Gastrocnemius medialis (tissue), 4 donors: ENCODE data around the gene RAD9A. TPM values are rescaled to one million over a fixed set of nuclear protein-coding genes. Genes with fewer than 3 reads are reported as not detected.
"Not testable (repeated sequence)": the region's sequence is repeated elsewhere in the genome, so short reads cannot be mapped to it uniquely, and the experiment has no call there.

ENCODE experiments used
- ATAC-seq, 2 donors: fragments of 150-250 bp; one replicate each; pipeline ENCODE4 v1.9.1; 2016
- DNase-seq, 2 donors: peaks; one replicate each; pipeline ENCODE4 v3.0.0-alpha.2; 2019
- H3K27ac ChIP-seq, 4 donors: fragments of 200-600 bp; sonication (generic); 1 replicate in 1 of 4; 2 replicates in 3 of 4; pipeline ENCODE4 v1.5.1; 2016 to 2018; ENCODE audit warnings: mild to moderate bottlenecking in 2 of 4, moderate library complexity in 1 of 4
- H3K27me3 ChIP-seq, 3 donors: fragments of 200-600 bp; sonication (generic) in 2 of 3; 1 replicate in 1 of 3; 2 replicates in 2 of 3; pipeline versions ENCODE4 v1.5.1 to v1.6.0; 2016 to 2019; ENCODE audit warnings: mild to moderate bottlenecking in 1 of 3, moderate library complexity in 1 of 3
- H3K36me3 ChIP-seq, 2 donors: fragments of 200-600 bp; sonication (generic) in 1 of 2; one replicate each; pipeline ENCODE4 v1.5.1; 2017 to 2018
- H3K4me1 ChIP-seq, 2 donors: fragments of 200-600 bp; sonication (generic) in 1 of 2; one replicate each; pipeline ENCODE4 v1.5.1; 2016 to 2017; ENCODE audit warnings: mild to moderate bottlenecking in 2 of 2
- H3K4me3 ChIP-seq, 4 donors: fragments of 200-600 bp; sonication (generic) in 3 of 4; 1 replicate in 1 of 4; 2 replicates in 3 of 4; pipeline ENCODE4 v1.5.1; 2016 to 2019; ENCODE audit warnings: mild to moderate bottlenecking in 2 of 4
- H3K9me3 ChIP-seq, 3 donors: fragments of 200-600 bp; sonication (generic) in 2 of 3; 1 replicate in 1 of 3; 2 replicates in 2 of 3; pipeline ENCODE4 v1.5.1; 2016 to 2019
- CTCF ChIP-seq, 5 experiments: fragments of 450-650 bp in 3 of 5; fragments of 200-600 bp in 2 of 5; sonication (generic) in 2 of 5; IDR thresholded peaks in 4 of 5; conservative IDR thresholded peaks in 1 of 5; 1 replicate in 4 of 5; 2 replicates in 1 of 5; pipeline ENCODE4 v1.5.1; 2016 to 2019; ENCODE audit warnings: antibody characterized with exemption in 5 of 5, mild to moderate bottlenecking in 3 of 5, moderate library complexity in 3 of 5
- POLR2A ChIP-seq, 2 donors: fragments of 450-650 bp; IDR thresholded peaks; one replicate each; pipeline ENCODE4 v1.6.1; 2017; ENCODE audit warnings: antibody characterized with exemption in 2 of 2, mild to moderate bottlenecking in 2 of 2, moderate library complexity in 2 of 2
- in situ Hi-C, 4 donors: fragments of 200-750 bp; cut with MboI; loops; one replicate each; pipeline versions ENCODE4 v1.15.0 to v1.8.0; 2017; ENCODE audit warnings: low sequenced_read_pairs in 4 of 4
- intact Hi-C: fragments of 100-400 bp; cut with DNase I; formaldehyde crosslinking; loops from one replicate; pipeline ENCODE4 v1.15.1; 2023; ENCODE audit warnings: low total_unique reads
- total RNA-seq, 4 donors: library from RNA; depleted of rRNA; stranded (reverse); fragments of >200 nt; gene quantifications; one replicate each; pipeline versions ENCODE4 v1.1.0 to v1.2.3, GENCODE V29; 2016

The RAD9A gene
- total RNA-seq, 4 donors from 2014 or later, result 5.2 to 14.7 (median 7.7) TPM

GRCh38 chr11:67400942-67401494 is 9.2 kb downstream of the RAD9A start:
- intact Hi-C loops (loop anchor here (1.0 kb wide), 3 partner anchors 68 to 105 kb away; partner anchors contain the start of genes AIP and TMEM134), in situ Hi-C loops (no loop called here)
- DNase-seq, result no peak
- no peak for TF ChIP-seq CTCF (IDR thresholded peaks at IDR 0.05 in 4 of 5, conservative IDR thresholded peaks at IDR 0.05 in 1 of 5)
- TF ChIP-seq POLR2A (IDR thresholded peaks at IDR 0.05), result no peak
- peaks cover 0 to 39% of the 10 kb centered on the region in 2 donors for H3K36me3 ChIP-seq
- peaks cover 20 to 22% of the 10 kb centered on the region in 2 donors for H3K4me1 ChIP-seq
- H3K27me3 ChIP-seq, result no peaks in the 10 kb centered on the region
- peak overlapping the region; percentile 70 to 97 (median 80) for H3K4me3 ChIP-seq
- peak in 1 of 2 donors; percentile 5 for ATAC-seq
- no peaks in the 10 kb centered on the region for H3K9me3 ChIP-seq
- peak overlapping the region; percentile 87 to 96 (median 90) for H3K27ac ChIP-seq

- Histone ChIP-seq H3K36me3 (peaks cover 0 to 33% of the 10 kb centered on the region in 2 donors), H3K9me3 (no peaks in the 10 kb centered on the region), H3K4me1 (peaks cover 20 to 22% of the 10 kb centered on the region in 2 donors), H3K27me3 (no peaks in the 10 kb centered on the region), H3K27ac (peak within 1 kb of the TSS; percentile 87 to 96 (median 90)), H3K4me3 (peak within 1 kb of the TSS; percentile 70 to 97 (median 80))
- peak; percentile 33 to 93 (median 55) for TF ChIP-seq CTCF (IDR thresholded peaks at IDR 0.05 in 4 of 5, conservative IDR thresholded peaks at IDR 0.05 in 1 of 5)
- peak; percentile 75 to 83 for TF ChIP-seq POLR2A (IDR thresholded peaks at IDR 0.05)
- intact Hi-C loops (loop anchor here (1.0 kb wide), 4 partner anchors 20 to 105 kb away; partner anchors contain the start of genes AIP and TMEM134), in situ Hi-C loops (no loop called here)
- DNase-seq (peak; percentile 81 to 87), ATAC-seq (peak; percentile 90 to 92)
Observed at GRCh38 chr11:67401495-67402191, 9.9 kb downstream of the RAD9A start, which contains the start of gene PPP1CA. PPP1CA (minus strand) TSS chr11:67401858; CDS start chr11:67401782, 76 bp downstream.

- ATAC-seq, H3K9me3 ChIP-seq, in situ Hi-C loops, DNase-seq, H3K27me3 ChIP-seq: not testable (repeated sequence)
- peaks cover 20% of the 10 kb centered on the region in 2 donors for H3K4me1 ChIP-seq
- H3K36me3 ChIP-seq, result peaks cover 0 to 28% of the 10 kb centered on the region in 2 donors
- peak overlapping the region; percentile 87 to 96 (median 90) for H3K27ac ChIP-seq
- intact Hi-C loops, result loop anchor here (1.0 kb wide), 1 partner anchor 19 kb away; no protein-coding TSS in a partner anchor
- peak overlapping the region; percentile 35 to 97 (median 72) for H3K4me3 ChIP-seq
Observed at GRCh38 chr11:67402192-67402839, 10.5 kb downstream of the RAD9A start.

GRCh38 chr11:67403085-67403484 is 11.3 kb downstream of the RAD9A start:
- Histone ChIP-seq H3K36me3 (peaks cover 0 to 20% of the 10 kb centered on the region in 2 donors), H3K27ac (peak overlapping the region in 1 of 4 donors; percentile 89), H3K4me1 (peaks cover 19 to 20% of the 10 kb centered on the region in 2 donors)
- ATAC-seq, intact Hi-C loops, H3K4me3 ChIP-seq, DNase-seq, H3K27me3 ChIP-seq, in situ Hi-C loops, H3K9me3 ChIP-seq: not testable (repeated sequence)

GRCh38 chr11:67404515-67405195 is 12.9 kb downstream of the RAD9A start:
- H3K36me3 ChIP-seq, result peaks cover 0 to 5% of the 10 kb centered on the region in 2 donors
- no peak for TF ChIP-seq CTCF (IDR thresholded peaks at IDR 0.05 in 4 of 5, conservative IDR thresholded peaks at IDR 0.05 in 1 of 5)
- no peak for TF ChIP-seq POLR2A (IDR thresholded peaks at IDR 0.05)
- peaks cover 5 to 16% (median 10%) of the 10 kb centered on the region in 3 donors for H3K27me3 ChIP-seq
- DNase-seq, result no peak
- H3K4me1 ChIP-seq, result peaks cover 19% of the 10 kb centered on the region in 2 donors
- intact Hi-C loops, result no loop called here
- H3K4me3 ChIP-seq, result no peak overlapping the region
- H3K27ac ChIP-seq, result no peak overlapping the region
- ATAC-seq, result no peak
- in situ Hi-C loops, result no loop called here
- H3K9me3 ChIP-seq, result no peaks in the 10 kb centered on the region
